Activated CD8-positive, alpha-beta memory T cell treated with anti-CD3 and anti-CD28 coated beads, Interleukin-2, amount 50 U/mL, for 1 hour (primary cell): ENCODE measurements around the gene PRKCZ.
"Not testable (repeated sequence)": the region's sequence is repeated elsewhere in the genome, so short reads cannot be mapped to it uniquely, and the experiment has no call there.

ENCODE experiments used
- DNase-seq: peaks from one replicate; pipeline ENCODE4 v3.0.0-alpha.2; 2020; ENCODE audit errors: extremely low read depth

Gene PRKCZ

DNA sequence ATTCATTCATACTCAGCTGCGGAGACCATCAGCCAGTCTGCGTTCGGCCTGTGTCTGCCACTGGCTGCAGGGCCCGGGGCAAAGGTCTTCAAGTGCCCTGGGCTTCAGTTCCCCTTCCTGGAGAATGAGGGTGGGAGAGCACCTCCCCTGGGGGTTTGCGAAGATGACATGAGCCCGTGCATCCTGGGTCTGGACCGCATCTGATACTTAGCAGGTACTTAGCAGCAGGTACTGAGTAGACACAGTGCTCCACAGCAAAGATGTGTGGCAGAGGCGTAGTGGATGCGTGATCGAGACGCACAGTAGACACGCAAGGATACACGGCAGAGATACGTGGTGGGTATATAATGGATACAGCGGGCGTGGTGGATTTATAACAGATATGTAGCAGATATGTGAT lies 51.3 kb downstream of the PRKCZ start:
- DNase-seq = no peak

DNA sequence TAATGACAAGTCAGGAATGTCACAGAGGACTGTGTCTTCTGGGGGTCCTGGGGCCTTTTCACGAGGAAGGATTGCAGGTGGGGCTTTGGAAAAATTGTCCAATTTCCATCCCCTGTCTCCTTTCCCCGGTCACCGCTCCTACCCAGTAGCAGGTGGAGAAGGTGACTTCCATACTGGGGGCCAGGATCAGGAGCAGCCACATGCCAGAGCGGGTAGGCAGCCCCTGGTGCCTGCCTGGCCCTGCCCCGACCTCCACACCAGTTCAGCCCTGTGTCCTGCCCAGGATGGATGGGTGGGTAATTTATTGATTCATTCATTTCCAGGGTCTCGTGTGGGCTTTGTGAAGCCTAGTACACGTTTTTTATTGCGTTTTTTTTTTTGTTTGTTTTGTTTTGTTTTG lies 51.7 kb downstream of the PRKCZ start:
- no peak for DNase-seq

DNA sequence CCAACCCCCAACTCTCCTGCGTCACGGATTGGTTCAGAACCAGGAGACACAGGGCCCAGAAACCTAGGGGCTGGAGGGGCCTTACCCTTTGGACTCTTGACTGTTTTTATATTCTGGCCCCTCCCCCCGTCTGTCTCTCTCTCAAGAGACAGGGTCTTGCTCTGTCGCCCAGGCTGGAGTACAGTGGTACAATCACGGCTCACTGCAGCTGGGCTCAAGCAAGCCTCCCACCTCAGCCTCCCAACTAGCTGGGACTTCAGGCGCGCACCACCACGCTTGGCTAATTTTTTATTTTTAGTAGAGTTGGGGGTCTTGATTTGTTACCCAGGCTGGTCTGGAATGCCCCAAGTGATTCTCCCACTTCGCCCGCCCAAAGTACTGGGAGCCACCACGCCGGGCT lies 52.5 kb downstream of the PRKCZ start:
- DNase-seq = no peak

DNA sequence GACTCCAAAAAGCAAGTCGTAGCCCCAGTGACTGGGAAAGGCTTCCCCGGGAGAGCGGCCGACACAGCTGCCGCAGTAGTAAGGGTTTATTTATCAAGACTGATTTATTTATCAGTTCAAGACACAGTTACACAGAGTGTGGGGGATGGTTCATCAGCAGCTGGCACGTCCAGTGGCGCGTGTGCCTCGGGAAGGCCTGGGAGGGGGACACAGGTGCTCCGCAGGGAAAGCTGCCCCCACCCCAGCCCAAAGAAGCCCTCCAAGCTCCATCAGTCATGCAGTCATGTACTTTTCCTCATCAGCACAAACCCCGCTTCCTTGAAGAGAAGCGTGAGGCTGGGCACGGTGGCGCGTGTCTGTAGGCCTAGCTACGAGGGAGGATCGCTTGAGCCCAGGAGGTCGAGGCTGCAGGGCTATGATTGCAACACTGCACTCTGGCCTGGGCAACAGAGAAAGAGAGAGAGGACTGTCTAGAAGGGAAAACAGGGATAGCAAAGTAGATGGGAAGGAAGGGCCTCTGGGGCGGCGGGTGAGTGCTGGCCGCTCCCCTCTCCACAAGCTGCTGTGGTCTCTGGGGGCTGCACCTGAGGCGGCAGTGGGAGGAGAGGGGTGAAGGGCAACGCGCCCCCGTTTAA lies 53.2 kb downstream of the PRKCZ start:
- DNase-seq = no peak

DNA sequence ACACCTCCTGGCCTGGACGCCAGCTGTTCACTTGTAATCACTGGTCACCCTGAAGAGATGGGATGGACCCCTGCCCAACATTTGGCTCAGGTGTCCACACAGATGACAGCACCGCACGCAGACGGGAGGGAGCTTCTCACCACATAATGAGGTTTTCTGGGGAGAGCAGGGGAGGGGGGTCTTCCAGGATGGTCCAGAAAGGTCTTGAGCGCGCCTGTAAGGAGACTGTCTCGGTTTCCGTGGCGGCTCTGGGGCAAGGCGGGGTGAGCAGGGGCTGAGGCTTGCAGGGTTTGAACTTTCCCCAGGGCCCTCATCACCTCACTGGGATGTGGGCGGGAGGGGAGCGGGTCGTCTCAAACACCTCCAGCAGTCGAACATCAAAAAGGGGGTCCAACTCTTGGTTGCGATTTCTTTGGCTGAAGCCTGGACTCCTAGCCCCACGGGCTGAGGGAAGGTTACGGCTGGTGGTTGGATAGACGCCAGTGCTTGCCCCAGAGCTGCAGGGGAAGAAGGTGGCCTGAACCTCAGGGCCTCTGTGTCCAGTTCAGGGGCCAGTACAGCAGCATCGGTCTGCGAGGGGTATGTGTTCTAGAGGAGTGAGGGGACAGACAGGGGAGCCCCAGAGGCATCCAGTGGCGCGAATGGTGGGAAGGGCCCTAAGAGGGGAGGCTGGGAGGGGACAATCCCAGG lies 53.8 kb downstream of the PRKCZ start:
- no peak for DNase-seq

GRCh38 chr1:2104621-2105427 lies 54.6 kb downstream of the PRKCZ start:
- no peak for DNase-seq

DNA sequence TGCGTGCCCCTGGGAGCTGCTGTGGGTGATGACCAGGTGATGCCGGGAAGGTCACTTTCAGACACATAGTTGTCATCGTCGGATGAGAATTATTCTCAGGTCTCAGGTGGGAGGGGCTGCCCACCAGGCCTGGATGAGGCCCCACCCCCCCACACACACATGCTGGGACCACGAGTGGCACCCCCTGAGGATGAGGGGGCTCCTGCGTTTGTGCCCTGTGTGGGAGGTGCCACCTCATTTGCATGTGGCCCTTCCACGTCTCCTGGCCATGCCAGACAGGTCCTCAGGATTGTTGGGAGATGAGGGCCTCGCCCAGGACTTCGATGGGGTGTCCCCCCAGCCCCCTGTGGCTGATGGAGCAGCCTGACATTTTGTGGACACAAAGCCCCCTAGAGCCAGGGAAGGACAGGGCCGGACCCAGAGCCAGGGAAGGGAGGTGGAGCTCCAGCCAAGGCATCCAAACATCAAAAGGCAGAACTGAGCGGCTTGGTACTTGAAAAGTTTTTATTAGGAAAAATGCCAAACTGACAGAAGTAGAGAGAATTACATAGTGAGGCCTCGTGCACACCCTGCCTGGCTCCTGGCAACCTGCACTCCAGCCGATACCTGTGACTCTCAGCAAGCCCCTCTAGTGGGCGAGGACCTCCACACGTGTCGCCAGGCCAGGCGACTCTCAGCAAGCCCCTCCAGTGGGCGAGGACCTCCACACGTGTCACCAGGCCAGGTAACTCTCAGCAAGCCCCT lies 55.7 kb downstream of the PRKCZ start:
- DNase-seq = no peak

DNA sequence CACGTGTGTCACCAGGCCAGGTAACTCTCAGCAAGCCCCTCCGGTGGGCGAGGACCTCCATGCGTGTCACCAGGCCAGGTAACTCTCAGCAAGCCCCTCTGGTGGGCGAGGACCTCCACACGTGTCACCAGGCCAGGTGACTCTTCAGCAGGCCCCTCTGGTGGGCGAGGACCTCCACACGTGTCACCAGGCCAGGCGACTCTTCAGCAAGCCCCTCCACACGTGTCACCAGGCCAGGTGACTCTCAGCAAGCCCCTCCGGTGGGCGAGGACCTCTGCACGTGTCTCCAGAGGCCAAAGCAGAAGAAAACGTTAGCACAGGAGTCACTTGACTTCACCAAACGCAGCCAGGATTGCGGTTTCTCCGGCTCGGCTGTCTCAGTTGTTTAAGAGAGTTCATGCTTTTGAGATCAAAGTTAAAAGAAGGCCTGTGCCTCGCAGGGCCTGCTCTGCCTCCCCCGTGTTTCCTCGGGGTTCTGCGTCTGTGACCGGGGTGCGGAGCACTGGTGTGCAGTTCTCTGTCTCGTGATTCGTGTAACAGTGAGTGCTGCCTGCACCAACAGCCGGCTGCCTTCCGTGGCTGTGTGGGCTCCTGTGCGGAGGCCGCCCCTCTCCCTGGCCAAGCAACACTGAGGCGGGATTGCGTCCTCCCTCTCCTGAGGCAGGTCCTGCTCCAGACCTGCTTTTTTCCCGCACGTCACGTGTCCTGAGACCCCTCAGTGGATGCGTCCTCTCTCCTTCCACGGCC lies 56.6 kb downstream of the PRKCZ start:
- no peak for DNase-seq

DNA sequence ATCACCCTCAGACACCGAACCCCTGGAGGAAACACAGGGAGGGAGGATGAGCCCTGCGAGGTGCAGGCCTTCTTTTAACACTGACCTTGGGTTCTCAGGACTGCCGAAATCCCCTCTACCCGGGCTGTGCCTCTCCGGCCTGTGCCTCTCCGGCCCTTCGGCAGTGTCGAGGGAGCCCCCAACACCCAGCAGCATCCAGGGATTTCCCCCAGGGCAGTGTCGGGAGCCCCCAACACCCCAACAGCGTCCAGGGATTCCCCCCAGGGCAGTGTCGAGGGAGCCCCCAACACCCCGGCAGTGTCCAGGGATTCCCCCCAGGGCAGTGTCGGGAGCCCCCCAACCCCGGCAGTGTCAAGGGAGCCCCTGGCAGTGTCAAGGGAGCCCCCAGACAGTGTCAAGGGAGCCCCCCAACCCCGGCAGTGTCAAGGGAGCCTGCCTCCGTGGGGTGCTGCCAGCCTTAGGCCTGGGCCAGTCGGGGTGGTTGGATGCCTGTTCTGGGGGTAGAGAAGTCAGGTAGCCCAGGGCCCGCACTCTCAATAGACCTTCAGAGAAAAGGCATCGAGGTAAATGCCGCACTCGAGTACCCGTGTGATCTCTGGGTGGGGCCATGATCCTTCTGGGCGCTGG lies 57.5 kb downstream of the PRKCZ start:
- DNase-seq = no peak

DNA sequence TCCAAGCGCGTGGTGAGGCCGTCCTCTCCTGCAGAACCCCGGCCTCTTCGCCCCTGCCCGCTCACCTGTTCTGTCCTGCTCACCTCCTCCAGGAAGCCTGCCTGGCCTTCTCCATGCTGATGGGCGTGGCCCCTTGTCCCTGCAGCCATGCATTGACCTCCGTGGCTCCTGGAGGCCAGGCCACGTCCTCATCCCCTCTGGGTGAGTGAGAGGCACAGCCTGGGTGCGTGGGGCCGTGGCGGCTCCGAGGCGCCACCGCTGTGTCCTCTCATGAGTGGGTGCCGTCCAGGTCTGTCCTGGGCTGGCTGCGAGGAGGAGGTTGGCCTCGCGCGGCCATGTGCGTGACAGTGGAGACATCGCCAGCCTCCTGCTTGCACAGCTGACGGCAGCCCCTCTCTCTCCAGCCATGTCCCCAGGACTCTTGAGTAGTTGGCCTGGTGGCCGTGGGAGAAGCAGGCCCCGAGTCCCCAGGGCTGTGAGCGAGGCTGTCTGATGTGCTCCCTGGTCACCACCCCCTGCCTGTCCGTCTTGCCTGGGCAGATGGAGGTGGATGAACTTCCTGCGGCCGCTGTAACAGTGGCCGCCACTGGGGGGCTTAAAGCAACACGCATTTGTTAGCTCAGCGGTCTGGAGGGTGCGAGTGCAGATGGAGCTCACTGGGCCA lies 58.1 kb downstream of the PRKCZ start:
- DNase-seq = no peak

- DNase-seq = no peak
These were observed 58.8 kb downstream of the PRKCZ start for GRCh38 chr1:2108877-2109580.

DNA sequence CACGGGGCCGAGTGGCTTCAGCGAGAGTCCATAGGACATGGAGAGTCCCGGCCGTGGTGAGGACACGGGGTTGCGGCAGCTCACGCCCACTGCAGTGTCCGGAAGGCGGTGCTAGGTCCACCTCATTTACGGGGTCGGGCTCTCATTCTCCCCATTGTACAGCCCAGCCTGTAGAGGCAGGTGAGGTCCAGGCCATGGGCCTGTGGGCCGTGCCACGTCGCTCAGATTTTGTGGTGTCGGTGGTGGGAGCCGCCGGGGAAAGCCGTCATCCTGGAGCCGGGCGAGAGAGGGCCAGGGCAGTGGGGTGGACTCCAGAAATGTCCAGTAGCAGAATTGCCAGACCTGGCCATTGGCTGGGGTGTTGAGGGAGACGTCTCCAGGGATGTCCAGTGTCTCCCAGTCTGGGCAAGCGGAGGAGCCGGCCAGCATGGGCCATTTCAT lies 59.4 kb downstream of the PRKCZ start:
- DNase-seq = no peak

DNA sequence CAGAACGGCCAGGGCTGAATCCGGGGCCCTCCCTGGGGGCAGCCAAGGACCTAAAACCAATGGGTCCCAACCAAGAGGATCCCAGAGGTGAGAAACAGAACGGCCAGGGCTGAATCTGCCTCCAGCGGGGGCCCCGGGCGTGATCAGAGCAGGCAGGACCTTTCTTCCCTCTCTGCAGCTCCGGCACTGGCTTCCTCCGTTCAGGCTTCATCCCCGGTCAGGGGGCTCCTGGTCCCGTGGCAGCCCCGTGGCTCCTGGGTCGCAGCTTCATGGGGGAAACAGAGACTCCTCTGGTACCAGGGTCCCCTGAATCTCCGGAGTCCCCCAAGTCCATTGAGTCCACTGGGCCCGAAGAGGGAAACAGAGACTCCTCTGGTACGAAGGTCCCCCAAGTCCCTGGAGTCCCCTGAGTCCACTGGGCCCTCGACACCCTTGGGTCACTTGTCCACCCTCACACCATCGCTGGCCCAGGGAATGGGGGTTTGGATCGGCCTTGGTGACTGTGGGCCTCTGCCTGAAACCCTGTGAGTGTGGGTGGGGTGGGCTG lies 60.1 kb downstream of the PRKCZ start:
- no peak for DNase-seq

- no peak for DNase-seq
These were observed 60.8 kb downstream of the PRKCZ start for GRCh38 chr1:2110738-2111673.

DNA sequence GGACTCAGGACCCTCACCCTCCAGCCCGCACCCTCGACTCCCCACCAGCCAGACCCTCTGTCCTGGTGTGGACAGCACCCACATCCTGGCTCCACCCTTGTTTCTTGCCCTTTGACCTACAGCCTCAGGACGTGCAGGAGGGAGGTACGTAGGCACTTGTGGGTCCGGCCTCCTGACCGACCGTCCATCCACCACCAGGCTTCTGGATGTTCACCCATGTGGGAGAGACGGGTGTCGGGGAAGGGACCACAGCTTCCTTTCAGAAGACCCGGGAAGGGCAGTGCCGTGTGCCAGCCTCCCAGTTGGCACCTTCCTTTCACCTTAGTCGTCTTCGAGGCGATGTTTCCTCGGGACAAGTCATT lies 61.4 kb downstream of the PRKCZ start:
- no peak for DNase-seq

GRCh38 chr1:2112280-2112701 lies 62.1 kb downstream of the PRKCZ start:
- DNase-seq = no peak

- no peak for DNase-seq
These were observed 63.5 kb downstream of the PRKCZ start for GRCh38 chr1:2113620-2114135.

GRCh38 chr1:2114635-2115007 lies 64.4 kb downstream of the PRKCZ start:
- not testable (repeated sequence) for DNase-seq
